Ascending aorta (tissue), 2 donors: ENCODE data around the gene TMEM145. TPM values are rescaled to one million over a fixed set of nuclear protein-coding genes. Genes with fewer than 3 reads are reported as not detected.

Source experiments
- DNase-seq, 2 donors: peaks; one replicate each; pipeline ENCODE4 v3.0.0-alpha.2; 2019; ENCODE audit warnings: low spot score in 2 of 2
- H3K27ac ChIP-seq, 2 donors: fragments of 200-600 bp; sonication (generic); one replicate each; pipeline ENCODE4 v1.5.1; 2016 to 2017; ENCODE audit warnings: mild to moderate bottlenecking in 1 of 2
- H3K27me3 ChIP-seq: fragments of 200-600 bp; sonication (generic); one replicate; pipeline ENCODE4 v1.5.1; 2017
- H3K36me3 ChIP-seq, 2 donors: fragments of 200-600 bp; sonication (generic); one replicate each; pipeline ENCODE4 v1.5.1; 2016
- H3K4me1 ChIP-seq, 2 donors: fragments of 200-600 bp; sonication (generic); one replicate each; pipeline ENCODE4 v1.5.1; 2016 to 2017; ENCODE audit warnings: mild to moderate bottlenecking in 1 of 2
- H3K4me3 ChIP-seq, 2 donors: fragments of 200-600 bp; sonication (generic); one replicate each; pipeline ENCODE4 v1.5.1; 2016 to 2017; ENCODE audit warnings: mild to moderate bottlenecking in 1 of 2
- H3K9me3 ChIP-seq, 2 donors: fragments of 200-600 bp; sonication (generic); one replicate each; pipeline ENCODE4 v1.5.1; 2016
- intact Hi-C: fragments of 100-400 bp; cut with DNase I; formaldehyde crosslinking; loops from one replicate; pipeline ENCODE4 v1.15.1; 2023
- total RNA-seq: library from RNA; depleted of rRNA; stranded (reverse); fragments of >200 nt; gene quantifications from one replicate; pipeline ENCODE4 v1.1.0, GENCODE V29; 2016
- TF ChIP-seq, protein P1 (sequence below), 3 experiments: fragments of 200-600 bp in 2 of 3; fragments of 450-650 bp in 1 of 3; sonication (generic) in 2 of 3; IDR thresholded peaks; one replicate each; pipeline ENCODE4 v1.5.1; 2016 to 2019; ENCODE audit warnings: antibody characterized with exemption in 3 of 3, mild to moderate bottlenecking in 1 of 3, moderate library complexity in 1 of 3

Gene TMEM145
- total RNA-seq, 1 donor from 2014 or later, result not detected

DNA sequence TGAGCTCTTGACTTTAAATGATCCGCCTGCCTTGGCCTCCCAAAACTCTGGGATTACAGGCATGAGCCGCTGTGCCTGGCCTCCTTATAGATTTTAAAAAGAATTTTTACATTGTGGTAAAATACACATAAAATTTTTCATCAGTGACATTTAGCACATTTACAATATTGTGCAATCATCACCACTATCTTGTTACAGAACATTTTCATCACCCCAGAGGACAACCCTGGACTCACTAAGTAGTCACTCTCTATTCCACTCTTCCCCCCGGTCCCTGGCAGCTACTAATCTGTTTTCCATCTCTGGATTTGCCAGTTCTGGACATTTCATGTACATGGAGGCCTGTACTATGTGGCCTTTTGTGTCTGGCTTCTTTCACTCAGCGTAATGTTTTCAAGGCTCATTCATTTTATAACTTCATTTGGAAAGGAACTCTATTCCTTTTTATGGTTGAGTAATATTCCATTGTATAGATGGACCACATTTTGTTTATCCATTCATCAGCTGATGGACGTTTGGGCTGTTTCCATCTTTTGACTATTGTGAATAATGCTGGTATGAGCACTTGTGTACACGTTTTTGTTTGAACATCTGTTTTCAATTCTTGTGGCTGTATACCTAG is 32.2 kb downstream of the TMEM145 start:
- Histone ChIP-seq H3K27ac (no peak overlapping the region), H3K36me3 (peaks cover 13 to 35% of the 10 kb centered on the region in 2 donors), H3K9me3 (no peaks in the 10 kb centered on the region), H3K27me3 (no peaks in the 10 kb centered on the region), H3K4me1 (no peaks in the 10 kb centered on the region), H3K4me3 (no peak overlapping the region)
- intact Hi-C loops, result no loop called here
- TF ChIP-seq, protein P1, sequence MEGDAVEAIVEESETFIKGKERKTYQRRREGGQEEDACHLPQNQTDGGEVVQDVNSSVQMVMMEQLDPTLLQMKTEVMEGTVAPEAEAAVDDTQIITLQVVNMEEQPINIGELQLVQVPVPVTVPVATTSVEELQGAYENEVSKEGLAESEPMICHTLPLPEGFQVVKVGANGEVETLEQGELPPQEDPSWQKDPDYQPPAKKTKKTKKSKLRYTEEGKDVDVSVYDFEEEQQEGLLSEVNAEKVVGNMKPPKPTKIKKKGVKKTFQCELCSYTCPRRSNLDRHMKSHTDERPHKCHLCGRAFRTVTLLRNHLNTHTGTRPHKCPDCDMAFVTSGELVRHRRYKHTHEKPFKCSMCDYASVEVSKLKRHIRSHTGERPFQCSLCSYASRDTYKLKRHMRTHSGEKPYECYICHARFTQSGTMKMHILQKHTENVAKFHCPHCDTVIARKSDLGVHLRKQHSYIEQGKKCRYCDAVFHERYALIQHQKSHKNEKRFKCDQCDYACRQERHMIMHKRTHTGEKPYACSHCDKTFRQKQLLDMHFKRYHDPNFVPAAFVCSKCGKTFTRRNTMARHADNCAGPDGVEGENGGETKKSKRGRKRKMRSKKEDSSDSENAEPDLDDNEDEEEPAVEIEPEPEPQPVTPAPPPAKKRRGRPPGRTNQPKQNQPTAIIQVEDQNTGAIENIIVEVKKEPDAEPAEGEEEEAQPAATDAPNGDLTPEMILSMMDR (IDR thresholded peaks at IDR 0.05), result no peak
- no peak for DNase-seq

DNA sequence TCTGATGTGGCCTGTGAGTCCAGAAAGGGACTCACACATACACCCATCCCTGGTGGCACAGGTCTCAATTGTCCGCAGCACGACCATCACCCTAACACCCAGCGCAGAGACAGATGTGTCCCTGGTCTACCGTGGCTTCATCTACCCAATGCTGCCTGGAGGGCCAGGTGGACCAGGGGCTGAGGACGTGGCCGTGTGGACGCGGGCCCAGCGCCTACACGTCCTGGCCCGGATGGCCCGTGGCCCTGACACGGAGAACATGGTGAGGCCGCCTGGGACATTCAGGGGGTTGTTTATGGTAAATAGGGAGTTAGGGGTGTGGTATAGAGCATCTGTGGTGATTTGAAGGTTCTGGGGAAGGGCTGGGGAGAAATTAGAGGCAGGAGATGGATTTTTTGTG is 35.1 kb downstream of the TMEM145 start:
- no peaks in the 10 kb centered on the region for H3K27me3 ChIP-seq
- no peak overlapping the region for H3K27ac ChIP-seq
- TF ChIP-seq, protein P1 (IDR thresholded peaks at IDR 0.05), result no peak
- H3K9me3 ChIP-seq, result no peaks in the 10 kb centered on the region
- H3K4me1 ChIP-seq, result no peaks in the 10 kb centered on the region
- H3K36me3 ChIP-seq, result peaks cover 18 to 41% of the 10 kb centered on the region in 2 donors
- intact Hi-C loops, result no loop called here
- no peak for DNase-seq
- H3K4me3 ChIP-seq, result no peak overlapping the region

GRCh38 chr19:42349378-42350107 is 36.4 kb downstream of the TMEM145 start:
- H3K36me3 ChIP-seq, result peaks cover 14 to 50% of the 10 kb centered on the region in 2 donors
- TF ChIP-seq, protein P1 (IDR thresholded peaks at IDR 0.05), result no peak

DNA sequence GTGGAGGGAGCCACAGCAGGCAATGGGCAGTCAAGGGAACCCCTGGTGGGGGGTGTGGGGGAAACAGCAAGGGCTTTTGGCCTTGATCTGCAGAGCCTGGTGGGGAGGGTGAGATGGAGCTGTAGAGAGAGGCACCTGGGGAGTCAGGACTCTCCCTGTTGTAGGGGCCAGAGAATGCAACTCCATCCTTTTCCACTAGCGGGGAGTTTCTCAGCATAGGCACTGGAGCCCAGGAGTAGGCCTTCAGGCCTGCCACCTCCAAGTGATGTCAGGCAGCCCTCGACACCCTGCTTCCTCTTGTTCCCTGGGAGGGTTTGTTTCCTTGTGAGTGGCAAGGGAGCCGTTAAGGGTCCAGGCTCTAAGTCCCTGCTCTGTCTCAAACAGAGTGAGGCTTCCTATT is 37.3 kb downstream of the TMEM145 start:
- intact Hi-C loops, result no loop called here
- Histone ChIP-seq H3K4me3 (no peak overlapping the region), H3K4me1 (no peaks in the 10 kb centered on the region), H3K27me3 (no peaks in the 10 kb centered on the region), H3K9me3 (no peaks in the 10 kb centered on the region), H3K27ac (no peak overlapping the region), H3K36me3 (peaks cover 11 to 52% of the 10 kb centered on the region in 2 donors)
- DNase-seq, result no peak
- TF ChIP-seq, protein P1 (IDR thresholded peaks at IDR 0.05), result no peak

More at GRCh38 chr19:42349378-42350107, 36.4 kb downstream of the TMEM145 start:
- intact Hi-C loops, result no loop called here
- DNase-seq, result no peak
- Histone ChIP-seq H3K27ac (no peak overlapping the region), H3K4me1 (no peaks in the 10 kb centered on the region), H3K4me3 (no peak overlapping the region), H3K9me3 (no peaks in the 10 kb centered on the region), H3K27me3 (no peaks in the 10 kb centered on the region)

DNA sequence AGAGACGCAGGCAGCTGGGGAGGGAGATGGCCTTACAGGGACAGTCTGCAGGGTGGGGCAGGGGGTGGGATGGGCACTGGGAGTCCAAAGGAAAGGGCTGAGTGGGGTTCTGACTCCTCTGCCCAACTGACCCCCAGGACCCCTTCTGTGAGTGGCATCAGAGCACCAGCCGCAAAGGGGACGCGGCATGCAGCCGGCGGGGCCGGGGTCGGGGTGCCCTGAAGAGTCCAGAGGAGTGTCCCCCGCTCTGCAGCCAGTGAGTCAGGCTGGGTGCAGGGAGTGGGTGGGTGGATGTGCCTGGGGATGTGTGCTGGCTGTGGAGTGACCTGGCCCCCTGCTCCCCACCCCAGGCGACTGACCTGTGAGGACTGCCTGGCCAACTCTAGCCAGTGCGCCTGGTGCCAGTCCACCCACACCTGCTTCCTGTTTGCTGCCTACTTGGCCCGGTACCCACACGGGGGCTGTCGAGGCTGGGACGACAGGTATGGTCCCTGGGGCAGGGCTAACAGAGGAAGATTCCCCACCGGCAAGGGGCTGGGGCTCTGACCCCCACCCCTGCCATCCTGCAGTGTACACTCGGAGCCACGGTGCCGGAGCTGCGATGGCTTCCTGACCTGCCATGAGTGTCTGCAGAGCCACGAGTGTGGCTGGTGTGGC is 38.1 kb downstream of the TMEM145 start:
- Histone ChIP-seq H3K27ac (no peak overlapping the region), H3K27me3 (no peaks in the 10 kb centered on the region), H3K4me3 (no peak overlapping the region), H3K36me3 (peaks cover 17 to 55% of the 10 kb centered on the region in 2 donors), H3K4me1 (no peaks in the 10 kb centered on the region), H3K9me3 (no peaks in the 10 kb centered on the region)
- TF ChIP-seq, protein P1 (IDR thresholded peaks at IDR 0.05), result no peak
- no peak for DNase-seq
- intact Hi-C loops, result no loop called here
